PFSK-1 (cell line): Measurements from ENCODE around the gene CUTA.

Experiments
- POLR2AphosphoS5 ChIP-seq: IDR thresholded peaks from 2 replicates; pipeline ENCODE4 v1.6.1; 2012; ENCODE audit warnings: low read depth, mild to moderate bottlenecking, control low read depth, low read length, moderate library complexity
- TF ChIP-seq, protein P1 (sequence below), 2 experiments: IDR thresholded peaks; 2 replicates each; pipeline versions ENCODE4 v1.6.1 to v1.8.0; 2011 to 2012; ENCODE audit warnings: low read depth in 2 of 2, low read length in 2 of 2, control low read depth in 1 of 2, inconsistent platforms in 1 of 2, mild to moderate bottlenecking in 1 of 2, moderate library complexity in 1 of 2; ENCODE audit not compliant: insufficient read depth in 1 of 2

DNA sequence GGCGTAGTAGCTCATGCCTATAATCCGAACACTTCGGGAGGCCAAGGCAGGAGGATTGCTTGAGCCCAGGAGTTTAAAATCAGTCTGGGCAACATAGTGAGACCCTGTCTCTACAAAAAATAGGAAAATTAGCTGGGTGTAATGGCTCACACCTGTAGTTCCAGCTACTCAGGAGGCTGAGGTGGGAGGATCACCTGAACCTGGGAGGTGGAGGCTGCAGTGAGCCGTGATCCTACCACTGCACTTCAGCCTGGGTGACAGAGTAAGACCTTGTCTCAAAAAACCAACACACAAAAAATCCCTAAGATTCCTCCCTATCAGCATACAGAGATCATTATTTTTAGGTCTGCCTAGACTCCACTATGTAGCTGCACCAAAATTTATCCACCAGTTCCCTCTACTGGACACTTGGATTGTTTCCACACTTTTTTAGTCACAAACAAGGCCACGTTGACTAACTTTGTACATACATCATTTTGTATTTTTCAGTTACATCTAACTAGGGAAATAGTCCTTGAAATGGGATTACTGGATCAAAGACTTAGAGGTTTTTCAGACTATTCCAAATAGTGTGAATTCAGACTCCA, 10.7 kb downstream of the CUTA start:
- TF ChIP-seq, protein P1, sequence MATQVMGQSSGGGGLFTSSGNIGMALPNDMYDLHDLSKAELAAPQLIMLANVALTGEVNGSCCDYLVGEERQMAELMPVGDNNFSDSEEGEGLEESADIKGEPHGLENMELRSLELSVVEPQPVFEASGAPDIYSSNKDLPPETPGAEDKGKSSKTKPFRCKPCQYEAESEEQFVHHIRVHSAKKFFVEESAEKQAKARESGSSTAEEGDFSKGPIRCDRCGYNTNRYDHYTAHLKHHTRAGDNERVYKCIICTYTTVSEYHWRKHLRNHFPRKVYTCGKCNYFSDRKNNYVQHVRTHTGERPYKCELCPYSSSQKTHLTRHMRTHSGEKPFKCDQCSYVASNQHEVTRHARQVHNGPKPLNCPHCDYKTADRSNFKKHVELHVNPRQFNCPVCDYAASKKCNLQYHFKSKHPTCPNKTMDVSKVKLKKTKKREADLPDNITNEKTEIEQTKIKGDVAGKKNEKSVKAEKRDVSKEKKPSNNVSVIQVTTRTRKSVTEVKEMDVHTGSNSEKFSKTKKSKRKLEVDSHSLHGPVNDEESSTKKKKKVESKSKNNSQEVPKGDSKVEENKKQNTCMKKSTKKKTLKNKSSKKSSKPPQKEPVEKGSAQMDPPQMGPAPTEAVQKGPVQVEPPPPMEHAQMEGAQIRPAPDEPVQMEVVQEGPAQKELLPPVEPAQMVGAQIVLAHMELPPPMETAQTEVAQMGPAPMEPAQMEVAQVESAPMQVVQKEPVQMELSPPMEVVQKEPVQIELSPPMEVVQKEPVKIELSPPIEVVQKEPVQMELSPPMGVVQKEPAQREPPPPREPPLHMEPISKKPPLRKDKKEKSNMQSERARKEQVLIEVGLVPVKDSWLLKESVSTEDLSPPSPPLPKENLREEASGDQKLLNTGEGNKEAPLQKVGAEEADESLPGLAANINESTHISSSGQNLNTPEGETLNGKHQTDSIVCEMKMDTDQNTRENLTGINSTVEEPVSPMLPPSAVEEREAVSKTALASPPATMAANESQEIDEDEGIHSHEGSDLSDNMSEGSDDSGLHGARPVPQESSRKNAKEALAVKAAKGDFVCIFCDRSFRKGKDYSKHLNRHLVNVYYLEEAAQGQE (IDR thresholded peaks at IDR 0.05; ENCODE audit: insufficient read depth in 1 of 2, low read depth in 2 of 2, low read length in 2 of 2): no peak
- no peak; the same call in 1 of the 2 replicates for TF ChIP-seq POLR2AphosphoS5
